Measurements from ENCODE around the gene BCL2.

BCL2 gene

GRCh38 chr18:63135101-63135500 is 184.5 kb downstream of the BCL2 start:
- no peak for DNase-seq

- no peak for DNase-seq
Observed at GRCh38 chr18:63132819-63133200, 186.8 kb downstream of the BCL2 start.

DNA sequence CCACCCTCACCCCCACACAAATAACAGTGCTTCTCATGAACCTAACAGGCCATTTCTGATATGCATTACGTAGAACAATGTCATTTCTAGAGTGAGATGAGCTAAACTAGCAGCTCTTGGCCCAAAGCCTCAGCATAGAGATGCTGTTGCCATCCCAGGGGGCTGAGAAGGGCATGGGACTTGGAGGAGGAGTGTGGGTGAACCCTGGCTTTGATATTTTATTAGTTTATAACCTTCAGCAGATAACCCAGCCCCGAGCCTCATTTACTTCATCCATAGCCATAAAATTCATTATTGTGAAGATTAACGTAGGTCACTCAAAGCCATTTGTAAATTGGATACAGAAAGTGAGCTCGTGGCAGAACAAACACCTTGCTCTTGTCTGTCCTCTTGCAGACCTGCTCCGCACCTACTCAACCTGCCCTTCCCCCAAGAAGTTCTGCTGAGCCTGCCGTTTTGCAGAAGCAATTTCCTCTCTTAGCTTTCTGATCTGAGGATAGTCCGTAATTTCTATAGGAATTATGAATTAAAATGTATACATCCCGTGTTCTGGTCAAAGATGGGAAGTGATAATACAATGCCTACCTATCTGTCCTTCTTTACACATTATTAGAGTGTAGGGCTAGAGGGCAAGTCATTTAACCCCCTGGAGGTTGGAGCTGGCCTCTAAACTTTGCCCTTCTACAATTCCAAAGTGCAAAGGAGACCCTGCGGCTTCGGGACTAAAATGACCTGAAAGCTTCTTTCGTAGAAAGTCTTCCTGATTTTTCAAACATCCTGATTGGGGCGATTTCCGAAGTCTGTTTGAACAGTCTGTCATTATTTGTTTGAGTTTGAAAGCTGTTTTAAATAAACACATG is 187.4 kb downstream of the BCL2 start:
- DNase-seq = peak; percentile 40

DNA sequence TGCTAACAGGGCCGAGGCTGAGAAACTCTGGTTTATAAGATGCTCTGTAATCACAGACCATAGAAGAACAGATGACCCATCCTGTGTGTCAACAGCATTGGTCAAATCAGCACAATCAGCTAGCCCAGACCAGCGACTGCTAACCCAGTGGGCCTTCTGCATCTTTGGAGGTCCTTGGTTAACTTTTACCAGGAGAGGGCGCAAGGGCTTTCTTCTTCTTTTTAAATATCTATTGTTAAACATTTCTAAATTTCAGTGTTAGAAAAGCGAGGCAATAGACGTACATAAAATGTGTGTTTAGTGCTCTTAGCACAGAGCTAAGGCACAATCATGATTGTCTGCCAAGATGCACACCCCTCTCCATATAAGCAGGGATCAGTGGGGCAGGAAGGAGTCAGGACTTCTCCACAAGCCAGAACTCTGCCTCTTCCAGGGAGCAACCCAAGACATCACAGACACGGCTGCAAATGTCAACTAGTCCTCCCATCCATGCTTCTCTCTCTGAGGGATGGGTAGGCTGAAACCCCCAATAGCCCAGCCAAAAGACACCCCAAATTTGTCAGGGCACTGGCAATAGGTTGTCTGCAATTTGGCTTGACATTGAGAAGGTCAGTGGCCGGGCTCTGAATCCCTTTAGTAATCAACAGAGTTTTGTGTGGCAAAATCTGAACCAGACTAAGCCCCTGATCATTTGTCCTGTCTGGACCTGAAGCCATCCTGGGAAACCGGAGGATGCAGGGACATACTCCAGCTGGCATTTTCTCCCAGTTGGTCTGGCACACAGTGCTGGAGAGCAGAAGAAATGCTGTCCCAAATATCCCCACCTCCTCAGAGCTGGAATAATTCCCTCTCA is 188.2 kb downstream of the BCL2 start:
- peak; percentile 76 for DNase-seq

GRCh38 chr18:63130176-63130575 is 189.4 kb downstream of the BCL2 start:
- no peak for DNase-seq

- DNase-seq = no peak
Observed at GRCh38 chr18:63128237-63128974, 191.2 kb downstream of the BCL2 start.

DNA sequence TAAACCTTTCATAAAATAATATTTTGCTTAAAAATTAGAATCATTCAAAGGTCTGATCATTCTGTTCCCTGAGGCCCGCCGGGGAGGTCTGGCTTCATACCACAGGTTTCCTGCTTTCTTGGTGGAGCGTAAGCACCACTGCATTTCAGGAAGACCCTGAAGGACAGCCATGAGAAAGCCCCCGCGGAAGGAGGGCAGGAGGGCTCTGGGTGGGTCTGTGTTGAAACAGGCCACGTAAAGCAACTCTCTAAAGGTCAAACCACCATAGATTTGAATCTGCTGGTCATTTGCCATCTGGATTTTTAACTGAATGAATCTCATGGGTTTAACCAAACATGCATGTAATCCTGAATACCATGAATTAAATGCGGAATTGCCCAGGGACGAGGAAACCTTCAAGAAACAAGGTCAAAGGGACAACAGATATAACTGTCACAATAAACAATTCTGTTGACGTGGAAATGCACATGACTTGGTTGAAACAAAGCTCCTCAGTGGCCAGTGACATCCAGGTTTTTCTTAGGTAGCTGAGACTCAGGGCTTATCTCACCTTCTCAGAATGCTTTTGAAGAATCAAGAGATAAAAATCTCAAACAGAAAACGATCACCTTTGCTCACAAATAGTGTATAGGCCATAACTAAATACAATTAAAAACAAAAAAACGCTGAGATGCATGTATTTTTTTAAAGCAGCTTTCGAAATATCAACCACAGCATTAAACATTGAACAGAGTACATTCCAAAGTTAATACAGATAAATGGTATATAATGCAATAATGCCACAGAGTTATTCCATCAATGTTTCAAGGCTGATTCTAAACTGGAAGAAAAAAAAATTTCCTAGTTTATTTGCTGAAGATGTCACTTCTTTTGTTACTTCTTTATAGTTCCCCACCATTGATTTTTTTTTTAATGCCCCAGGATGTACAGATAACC is 193.2 kb downstream of the BCL2 start:
- DNase-seq = no peak

DNA sequence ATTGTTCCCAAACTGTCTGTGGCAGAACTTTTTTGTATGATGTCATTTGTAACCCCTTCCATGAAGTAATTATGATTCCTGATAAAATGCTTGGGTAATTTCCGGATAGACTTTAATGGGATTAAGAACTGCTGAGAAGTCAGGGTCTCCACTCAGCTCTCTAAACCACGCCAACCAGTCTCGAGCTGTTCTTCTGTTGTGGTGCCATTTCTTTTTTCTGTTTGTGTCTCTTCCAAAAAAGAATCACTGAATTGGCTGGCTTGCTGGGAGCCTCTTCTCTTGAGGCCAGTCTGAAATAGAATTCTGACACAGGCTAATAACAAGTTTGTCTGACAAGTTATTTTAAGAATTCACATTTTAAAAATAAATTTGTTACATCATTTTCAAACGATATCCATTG is 198.9 kb downstream of the BCL2 start:
- no peak for DNase-seq

GRCh38 chr18:63119647-63120046 is 199.9 kb downstream of the BCL2 start:
- DNase-seq = peak; percentile 44

- DNase-seq = no peak
Observed at GRCh38 chr18:63113899-63114565, 205.5 kb downstream of the BCL2 start.

DNA sequence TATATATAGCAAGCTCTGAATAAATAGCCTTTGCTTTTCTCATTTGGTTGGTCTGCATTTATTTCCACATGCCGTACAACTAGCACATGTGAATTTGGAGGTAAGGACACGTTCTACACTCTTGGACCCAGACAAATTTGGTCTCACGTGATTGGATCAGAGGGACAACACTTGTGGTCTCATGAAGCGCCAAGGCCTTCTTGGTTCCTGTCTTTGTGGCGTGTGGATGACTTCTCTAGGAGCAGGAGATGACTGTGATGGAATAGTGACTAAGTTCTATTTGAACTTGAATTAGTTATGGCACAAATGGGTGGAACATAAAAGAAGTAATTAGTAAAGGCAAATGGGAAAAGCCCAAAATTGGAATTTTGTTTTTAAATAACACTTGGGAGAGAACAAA is 206.9 kb downstream of the BCL2 start:
- DNase-seq = no peak

DNA sequence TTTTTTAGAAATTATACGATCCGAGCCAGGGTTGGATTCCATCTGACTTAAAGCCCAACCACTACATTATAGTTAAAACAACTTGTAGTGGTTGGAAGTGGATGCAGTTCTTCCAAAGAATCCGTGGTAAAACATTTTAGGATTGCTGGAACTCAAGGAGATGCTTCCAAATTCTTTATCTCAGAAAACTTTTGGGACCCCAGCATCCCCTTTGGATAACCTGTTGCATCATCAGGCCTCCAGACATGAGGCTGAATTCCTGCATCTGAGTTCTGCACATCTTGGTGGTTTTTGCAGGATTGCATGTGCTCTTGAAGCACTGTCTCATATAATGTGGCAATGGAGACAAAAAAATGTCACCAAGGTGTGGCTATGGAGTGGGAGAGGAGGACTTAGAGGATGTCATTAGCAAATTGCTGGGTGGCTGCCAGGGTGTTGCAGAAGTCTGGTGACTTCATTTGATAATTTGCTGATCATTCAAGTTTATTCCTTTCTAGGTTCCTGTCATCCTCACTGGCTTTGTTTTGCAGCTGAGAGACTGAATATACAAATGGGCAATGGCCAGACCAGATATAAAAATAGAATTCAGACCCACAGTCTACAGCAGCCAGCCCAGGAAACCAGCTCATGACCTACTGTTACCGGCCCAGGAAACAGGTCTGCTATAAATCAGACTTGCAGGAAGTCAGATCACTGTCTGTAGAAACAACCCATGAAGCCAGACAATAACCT is 207.7 kb downstream of the BCL2 start:
- no peak for DNase-seq

GRCh38 chr18:63109802-63110201 is 209.8 kb downstream of the BCL2 start:
- DNase-seq = no peak

DNA sequence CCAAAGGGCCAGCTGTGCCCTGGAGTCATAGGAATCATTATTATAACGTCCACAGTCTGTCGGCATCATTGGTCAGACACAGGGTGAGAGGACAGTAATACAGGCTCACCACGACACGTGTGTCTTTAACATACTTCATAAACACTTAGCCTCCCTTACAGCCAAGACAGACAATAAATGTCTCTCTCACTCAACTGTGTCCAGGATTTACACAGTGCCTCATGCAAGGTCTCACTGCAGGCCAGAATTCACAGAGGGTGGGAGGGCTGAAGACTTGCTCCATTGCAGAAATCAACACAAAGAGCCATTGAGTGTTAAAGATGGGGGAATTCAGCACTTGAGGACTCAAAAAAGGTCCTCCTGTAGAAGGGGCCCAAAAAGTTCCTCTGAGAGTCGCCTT is 210.5 kb downstream of the BCL2 start:
- no peak for DNase-seq

DNA sequence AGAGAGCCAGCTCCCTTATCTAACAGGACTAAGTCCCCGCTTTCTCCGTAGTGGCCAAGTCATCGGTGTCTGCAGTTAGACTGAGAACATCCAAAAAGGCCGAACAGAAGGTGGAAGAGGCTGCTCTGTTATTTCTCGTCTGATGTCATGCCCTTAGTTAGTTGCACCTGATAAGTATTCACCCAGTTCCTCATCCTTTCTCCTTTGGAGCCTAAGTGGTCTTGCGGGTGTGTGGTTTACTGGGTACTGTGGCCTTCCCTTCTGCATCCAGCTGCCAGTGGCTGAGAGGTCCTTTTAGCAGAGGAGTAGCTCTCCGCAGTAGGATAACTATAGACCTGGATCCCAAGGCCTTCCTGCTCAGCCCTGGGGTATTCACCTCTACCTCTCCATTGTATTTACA is 211.6 kb downstream of the BCL2 start:
- no peak for DNase-seq

- DNase-seq = no peak
Observed at GRCh38 chr18:63107171-63107845, 212.3 kb downstream of the BCL2 start.

DNA sequence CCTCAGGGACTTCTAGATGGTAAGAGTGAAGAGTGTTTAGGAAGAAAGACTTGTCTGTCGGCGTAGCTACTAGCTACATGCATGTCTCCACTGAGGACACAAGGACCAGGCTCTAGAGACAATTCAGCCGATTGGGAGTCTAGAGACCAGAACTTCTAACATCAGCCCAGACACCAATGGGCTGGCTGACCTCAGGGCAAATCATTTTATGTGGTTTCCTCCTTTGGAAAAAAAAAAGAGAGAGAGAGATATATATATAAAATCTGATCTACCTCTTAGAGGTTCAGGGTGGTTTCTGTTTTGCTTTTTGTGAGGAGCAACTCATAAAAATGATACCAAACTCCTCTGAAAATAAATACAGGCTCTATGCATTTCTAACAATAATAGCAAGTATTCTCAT is 212.8 kb downstream of the BCL2 start:
- no peak for DNase-seq

DNA sequence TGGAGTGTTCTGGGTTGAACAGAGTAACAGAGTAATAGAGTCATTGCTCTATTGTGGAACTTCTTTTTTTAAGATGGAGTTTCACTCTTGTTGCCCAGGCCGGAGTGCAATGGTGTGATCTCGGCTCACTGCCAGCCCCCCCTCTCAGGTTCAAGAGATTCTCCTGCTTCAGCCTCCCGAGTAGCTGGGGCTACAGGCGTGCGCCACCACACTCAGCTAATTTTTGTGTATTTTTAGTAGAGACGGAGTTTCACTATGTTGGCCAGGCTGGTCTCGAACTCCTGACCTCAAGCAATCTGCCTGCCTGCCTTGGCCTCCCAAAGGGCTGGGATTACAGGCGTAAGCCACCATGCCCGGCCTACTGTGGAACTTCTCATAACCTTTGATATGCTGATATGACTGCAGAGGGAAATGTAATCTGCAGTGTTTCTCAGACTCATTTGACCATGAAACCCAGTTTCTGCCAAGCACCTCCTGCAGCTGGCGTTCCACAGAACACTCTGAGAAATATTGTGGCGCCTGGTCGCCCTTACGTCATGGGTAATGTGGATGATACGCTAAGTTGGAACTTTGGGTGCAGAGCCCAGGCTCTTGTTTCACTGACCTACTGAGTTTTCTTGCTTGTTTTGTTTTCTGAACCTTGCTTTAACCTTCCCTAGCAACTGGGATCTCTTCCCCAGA is 213.8 kb downstream of the BCL2 start:
- no peak for DNase-seq

DNA sequence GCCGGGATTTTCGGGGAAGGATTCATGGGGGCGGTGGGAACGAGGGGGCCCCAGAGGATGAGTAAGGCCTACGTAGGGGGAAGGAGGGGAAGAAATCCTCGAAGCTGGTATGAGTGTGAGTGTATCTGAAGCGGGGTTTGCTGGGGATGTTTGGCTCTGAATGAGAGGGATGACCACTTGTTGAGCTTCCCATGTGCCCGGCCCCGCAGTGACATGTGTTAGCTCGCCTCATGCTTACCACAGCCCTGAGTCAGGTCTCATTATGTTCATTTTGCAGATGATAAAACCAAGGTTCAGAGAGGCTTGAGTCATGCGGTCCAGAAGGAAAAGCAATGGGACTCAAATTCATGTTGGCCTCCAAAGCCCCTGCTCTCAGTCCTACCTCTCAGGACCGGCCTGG is 214.7 kb downstream of the BCL2 start:
- DNase-seq = no peak
